ENCODE results near the gene CLIP4. TPM values are rescaled to one million over a fixed set of nuclear protein-coding genes. Genes with fewer than 3 reads are reported as not detected.

Gene CLIP4
- total RNA-seq, 2 experiments from 2014 or later, result 31.7 to 33.7 TPM

GRCh38 chr2:29212009-29212408 lies 96.8 kb downstream of the CLIP4 start:
- Mint-ChIP-seq H3K27ac (no peak overlapping the region), H3K9me3 (no peaks in the 10 kb centered on the region), H3K36me3 (ENCODE audit: low read depth) (no peaks in the 10 kb centered on the region), H3K27me3 (no peaks in the 10 kb centered on the region), H3K4me3 (no peak overlapping the region), H3K4me1 (peaks cover 4% of the 10 kb centered on the region)
- no peak for DNase-seq
- POLR2A ChIA-PET, result interaction anchor here (0.8 kb wide), 1 partner anchor 117 kb away, joined by 3 read pairs; no protein-coding TSS in a partner anchor
- CTCF ChIA-PET, result interaction anchor here (0.6 kb wide), 1 partner anchor 211 kb away, joined by 3 read pairs; no protein-coding TSS in a partner anchor

- no peak for DNase-seq
- H3K4me3 Mint-ChIP-seq, result no peak overlapping the region
- no peak overlapping the region for H3K27ac Mint-ChIP-seq
- H3K9me3 Mint-ChIP-seq, result no peaks in the 10 kb centered on the region
- H3K27me3 Mint-ChIP-seq, result no peaks in the 10 kb centered on the region
- CTCF ChIA-PET, result interaction anchor here (1.3 kb wide), 1 partner anchor 12 kb away, joined by 3 read pairs; no protein-coding TSS in a partner anchor
- POLR2A ChIA-PET, result no interaction called here
- peaks cover 4% of the 10 kb centered on the region for H3K4me1 Mint-ChIP-seq
- no peaks in the 10 kb centered on the region for H3K36me3 Mint-ChIP-seq (ENCODE audit: low read depth)
Observed at GRCh38 chr2:29213888-29214291, 98.7 kb downstream of the CLIP4 start.

- H3K36me3 Mint-ChIP-seq (ENCODE audit: low read depth), result no peaks in the 10 kb centered on the region
- CTCF ChIA-PET, result no interaction called here
Observed at GRCh38 chr2:29215073-29215472, 99.9 kb downstream of the CLIP4 start.

GRCh38 chr2:29215739-29216608 lies 100.8 kb downstream of the CLIP4 start:
- H3K4me3 Mint-ChIP-seq, result no peak overlapping the region
- no peaks in the 10 kb centered on the region for H3K9me3 Mint-ChIP-seq
- peak; percentile 14 for DNase-seq
- no peak overlapping the region for H3K27ac Mint-ChIP-seq
- ChIA-PET CTCF (no interaction called here), POLR2A (no interaction called here)
- peaks cover 4% of the 10 kb centered on the region for H3K4me1 Mint-ChIP-seq
- H3K36me3 Mint-ChIP-seq (ENCODE audit: low read depth), result no peaks in the 10 kb centered on the region
- no peaks in the 10 kb centered on the region for H3K27me3 Mint-ChIP-seq

More at GRCh38 chr2:29215073-29215472, 99.9 kb downstream of the CLIP4 start:
- peak; percentile 6 for DNase-seq
- Mint-ChIP-seq H3K4me3 (no peak overlapping the region), H3K27me3 (no peaks in the 10 kb centered on the region), H3K9me3 (no peaks in the 10 kb centered on the region), H3K27ac (no peak overlapping the region), H3K4me1 (peaks cover 4% of the 10 kb centered on the region)
- POLR2A ChIA-PET, result no interaction called here

- Mint-ChIP-seq H3K4me3 (no peak overlapping the region), H3K4me1 (peaks cover 4% of the 10 kb centered on the region), H3K27ac (no peak overlapping the region), H3K27me3 (no peaks in the 10 kb centered on the region), H3K9me3 (no peaks in the 10 kb centered on the region), H3K36me3 (ENCODE audit: low read depth) (no peaks in the 10 kb centered on the region)
- ChIA-PET POLR2A (no interaction called here), CTCF (no interaction called here)
- DNase-seq, result no peak
Observed at GRCh38 chr2:29216609-29216909, 101.3 kb downstream of the CLIP4 start.

- Mint-ChIP-seq H3K27me3 (no peaks in the 10 kb centered on the region), H3K36me3 (ENCODE audit: low read depth) (no peaks in the 10 kb centered on the region), H3K9me3 (no peaks in the 10 kb centered on the region), H3K4me3 (no peak overlapping the region), H3K27ac (no peak overlapping the region), H3K4me1 (peaks cover 4% of the 10 kb centered on the region)
- ChIA-PET POLR2A (no interaction called here), CTCF (interaction anchor here (1.0 kb wide), 1 partner anchor 262 kb away, joined by 3 read pairs; no protein-coding TSS in a partner anchor)
- DNase-seq, result peak; percentile 15
Observed at GRCh38 chr2:29218071-29218470, 102.9 kb downstream of the CLIP4 start.

GRCh38 chr2:29218550-29219125 lies 103.4 kb downstream of the CLIP4 start:
- Mint-ChIP-seq H3K27ac (no peak overlapping the region), H3K9me3 (no peaks in the 10 kb centered on the region), H3K36me3 (ENCODE audit: low read depth) (no peaks in the 10 kb centered on the region), H3K4me3 (no peak overlapping the region), H3K27me3 (no peaks in the 10 kb centered on the region), H3K4me1 (peaks cover 3% of the 10 kb centered on the region)
- DNase-seq, result peak; percentile 7
- POLR2A ChIA-PET, result no interaction called here
- CTCF ChIA-PET, result no interaction called here

GRCh38 chr2:29219374-29219773 lies 104.2 kb downstream of the CLIP4 start:
- CTCF ChIA-PET, result no interaction called here
- no peaks in the 10 kb centered on the region for H3K36me3 Mint-ChIP-seq (ENCODE audit: low read depth)
- no peaks in the 10 kb centered on the region for H3K9me3 Mint-ChIP-seq
- no peak overlapping the region for H3K27ac Mint-ChIP-seq
- no peak overlapping the region for H3K4me3 Mint-ChIP-seq
- DNase-seq, result peak; percentile 8
- no peaks in the 10 kb centered on the region for H3K4me1 Mint-ChIP-seq
- POLR2A ChIA-PET, result no interaction called here
- H3K27me3 Mint-ChIP-seq, result peaks cover 4% of the 10 kb centered on the region

- H3K27ac Mint-ChIP-seq, result no peak overlapping the region
- H3K36me3 Mint-ChIP-seq (ENCODE audit: low read depth), result no peaks in the 10 kb centered on the region
- no peaks in the 10 kb centered on the region for H3K4me1 Mint-ChIP-seq
- H3K9me3 Mint-ChIP-seq, result no peaks in the 10 kb centered on the region
- ChIA-PET POLR2A (no interaction called here), CTCF (no interaction called here)
- H3K4me3 Mint-ChIP-seq, result no peak overlapping the region
- peak; percentile 4 for DNase-seq
- H3K27me3 Mint-ChIP-seq, result peaks cover 4% of the 10 kb centered on the region
Observed at GRCh38 chr2:29220506-29221270, 105.5 kb downstream of the CLIP4 start.

- Mint-ChIP-seq H3K9me3 (no peaks in the 10 kb centered on the region), H3K27ac (no peak overlapping the region), H3K36me3 (ENCODE audit: low read depth) (no peaks in the 10 kb centered on the region), H3K4me1 (no peaks in the 10 kb centered on the region), H3K4me3 (no peak overlapping the region), H3K27me3 (peaks cover 4% of the 10 kb centered on the region)
- ChIA-PET POLR2A (no interaction called here), CTCF (no interaction called here)
- DNase-seq, result peak; percentile 13
Observed at GRCh38 chr2:29222381-29223179, 107.4 kb downstream of the CLIP4 start.

GRCh38 chr2:29223257-29223656 lies 108.0 kb downstream of the CLIP4 start:
- ChIA-PET POLR2A (no interaction called here), CTCF (interaction anchor here (1.1 kb wide), 1 partner anchor 13 kb away, joined by 3 read pairs; no protein-coding TSS in a partner anchor)
- Mint-ChIP-seq H3K36me3 (ENCODE audit: low read depth) (no peaks in the 10 kb centered on the region), H3K9me3 (no peaks in the 10 kb centered on the region), H3K4me1 (no peaks in the 10 kb centered on the region), H3K27me3 (peaks cover 4% of the 10 kb centered on the region), H3K27ac (no peak overlapping the region), H3K4me3 (no peak overlapping the region)
- no peak for DNase-seq

GRCh38 chr2:29223851-29224692 lies 108.9 kb downstream of the CLIP4 start:
- H3K9me3 Mint-ChIP-seq, result no peaks in the 10 kb centered on the region
- DNase-seq, result no peak
- POLR2A ChIA-PET, result no interaction called here

More at GRCh38 chr2:29223851-29224692, 108.9 kb downstream of the CLIP4 start:
- H3K27ac Mint-ChIP-seq, result no peak overlapping the region
- H3K27me3 Mint-ChIP-seq, result peaks cover 4% of the 10 kb centered on the region
- no peaks in the 10 kb centered on the region for H3K4me1 Mint-ChIP-seq
- H3K4me3 Mint-ChIP-seq, result no peak overlapping the region
- CTCF ChIA-PET, result interaction anchor here (1.0 to 1.1 kb wide), 2 partner anchors 13 to 269 kb away, joined by 3 read pairs; no protein-coding TSS in a partner anchor
- no peaks in the 10 kb centered on the region for H3K36me3 Mint-ChIP-seq (ENCODE audit: low read depth)
